ENCODE results near the gene ZNF574.

The ZNF574 gene, protein sequence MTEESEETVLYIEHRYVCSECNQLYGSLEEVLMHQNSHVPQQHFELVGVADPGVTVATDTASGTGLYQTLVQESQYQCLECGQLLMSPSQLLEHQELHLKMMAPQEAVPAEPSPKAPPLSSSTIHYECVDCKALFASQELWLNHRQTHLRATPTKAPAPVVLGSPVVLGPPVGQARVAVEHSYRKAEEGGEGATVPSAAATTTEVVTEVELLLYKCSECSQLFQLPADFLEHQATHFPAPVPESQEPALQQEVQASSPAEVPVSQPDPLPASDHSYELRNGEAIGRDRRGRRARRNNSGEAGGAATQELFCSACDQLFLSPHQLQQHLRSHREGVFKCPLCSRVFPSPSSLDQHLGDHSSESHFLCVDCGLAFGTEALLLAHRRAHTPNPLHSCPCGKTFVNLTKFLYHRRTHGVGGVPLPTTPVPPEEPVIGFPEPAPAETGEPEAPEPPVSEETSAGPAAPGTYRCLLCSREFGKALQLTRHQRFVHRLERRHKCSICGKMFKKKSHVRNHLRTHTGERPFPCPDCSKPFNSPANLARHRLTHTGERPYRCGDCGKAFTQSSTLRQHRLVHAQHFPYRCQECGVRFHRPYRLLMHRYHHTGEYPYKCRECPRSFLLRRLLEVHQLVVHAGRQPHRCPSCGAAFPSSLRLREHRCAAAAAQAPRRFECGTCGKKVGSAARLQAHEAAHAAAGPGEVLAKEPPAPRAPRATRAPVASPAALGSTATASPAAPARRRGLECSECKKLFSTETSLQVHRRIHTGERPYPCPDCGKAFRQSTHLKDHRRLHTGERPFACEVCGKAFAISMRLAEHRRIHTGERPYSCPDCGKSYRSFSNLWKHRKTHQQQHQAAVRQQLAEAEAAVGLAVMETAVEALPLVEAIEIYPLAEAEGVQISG

DNA sequence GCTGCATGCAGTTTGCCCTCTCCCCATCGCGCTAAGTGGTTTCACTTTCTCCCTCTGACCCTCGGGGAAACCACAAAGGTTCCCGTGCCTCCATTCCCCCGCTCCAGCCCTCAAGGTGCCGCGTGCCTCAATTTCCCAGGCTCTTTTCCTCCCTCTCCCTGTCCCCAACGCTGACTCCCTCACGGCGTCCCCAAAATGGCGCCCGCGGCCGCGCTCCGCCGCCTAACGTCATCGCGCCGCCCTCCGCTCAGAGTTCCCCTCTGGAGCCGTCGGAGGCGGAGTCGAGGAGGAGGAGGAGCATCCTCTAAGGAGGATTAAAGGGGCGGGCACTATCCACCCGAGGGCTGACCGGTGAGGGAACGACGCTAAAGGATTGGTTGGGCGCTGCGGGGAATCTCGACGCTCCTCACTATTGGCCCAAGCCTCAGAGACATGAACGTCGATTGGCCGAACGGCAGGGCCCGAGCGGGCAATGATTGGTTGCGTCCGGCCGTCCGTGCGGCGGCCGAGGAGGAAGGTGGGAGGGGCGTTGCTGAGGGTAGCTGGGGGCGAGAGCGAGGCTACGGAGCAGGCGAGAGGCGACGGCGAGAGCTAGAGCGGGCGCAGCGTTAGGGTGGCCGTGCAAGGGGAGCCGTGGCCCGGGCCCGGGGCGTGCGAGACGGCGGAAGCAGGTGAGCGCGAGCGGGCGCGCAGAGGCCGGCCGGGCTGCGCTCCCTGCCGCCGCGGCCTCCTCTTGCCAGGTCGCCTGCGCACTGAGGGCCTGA is at the start of gene ZNF574:
Gene ZNF574 (plus strand): TSS at position 551 of the 764 bp plus-strand sequence. CDS start 2,441 bp downstream, outside the sequence.
- ChIA-PET POLR2A (ENCODE audit: low non-redundant PET) (interaction anchor here (0.5 to 1.0 kb wide), 4 partner anchors 11 to 1450 kb away, joined by 3 read pairs; no protein-coding TSS in a partner anchor), CTCF (interaction anchor here (0.6 kb wide), 1 partner anchor 969 kb away, joined by 3 read pairs; no protein-coding TSS in a partner anchor)
- H3K27ac ChIP-seq: peak within 1 kb of the TSS; percentile 78
- TF ChIP-seq, protein P1, sequence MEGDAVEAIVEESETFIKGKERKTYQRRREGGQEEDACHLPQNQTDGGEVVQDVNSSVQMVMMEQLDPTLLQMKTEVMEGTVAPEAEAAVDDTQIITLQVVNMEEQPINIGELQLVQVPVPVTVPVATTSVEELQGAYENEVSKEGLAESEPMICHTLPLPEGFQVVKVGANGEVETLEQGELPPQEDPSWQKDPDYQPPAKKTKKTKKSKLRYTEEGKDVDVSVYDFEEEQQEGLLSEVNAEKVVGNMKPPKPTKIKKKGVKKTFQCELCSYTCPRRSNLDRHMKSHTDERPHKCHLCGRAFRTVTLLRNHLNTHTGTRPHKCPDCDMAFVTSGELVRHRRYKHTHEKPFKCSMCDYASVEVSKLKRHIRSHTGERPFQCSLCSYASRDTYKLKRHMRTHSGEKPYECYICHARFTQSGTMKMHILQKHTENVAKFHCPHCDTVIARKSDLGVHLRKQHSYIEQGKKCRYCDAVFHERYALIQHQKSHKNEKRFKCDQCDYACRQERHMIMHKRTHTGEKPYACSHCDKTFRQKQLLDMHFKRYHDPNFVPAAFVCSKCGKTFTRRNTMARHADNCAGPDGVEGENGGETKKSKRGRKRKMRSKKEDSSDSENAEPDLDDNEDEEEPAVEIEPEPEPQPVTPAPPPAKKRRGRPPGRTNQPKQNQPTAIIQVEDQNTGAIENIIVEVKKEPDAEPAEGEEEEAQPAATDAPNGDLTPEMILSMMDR (conservative IDR thresholded peaks at IDR 0.05; ENCODE audit: low read depth): no peak
- DNase-seq (ENCODE audit: low spot score): peak; percentile 98

DNA sequence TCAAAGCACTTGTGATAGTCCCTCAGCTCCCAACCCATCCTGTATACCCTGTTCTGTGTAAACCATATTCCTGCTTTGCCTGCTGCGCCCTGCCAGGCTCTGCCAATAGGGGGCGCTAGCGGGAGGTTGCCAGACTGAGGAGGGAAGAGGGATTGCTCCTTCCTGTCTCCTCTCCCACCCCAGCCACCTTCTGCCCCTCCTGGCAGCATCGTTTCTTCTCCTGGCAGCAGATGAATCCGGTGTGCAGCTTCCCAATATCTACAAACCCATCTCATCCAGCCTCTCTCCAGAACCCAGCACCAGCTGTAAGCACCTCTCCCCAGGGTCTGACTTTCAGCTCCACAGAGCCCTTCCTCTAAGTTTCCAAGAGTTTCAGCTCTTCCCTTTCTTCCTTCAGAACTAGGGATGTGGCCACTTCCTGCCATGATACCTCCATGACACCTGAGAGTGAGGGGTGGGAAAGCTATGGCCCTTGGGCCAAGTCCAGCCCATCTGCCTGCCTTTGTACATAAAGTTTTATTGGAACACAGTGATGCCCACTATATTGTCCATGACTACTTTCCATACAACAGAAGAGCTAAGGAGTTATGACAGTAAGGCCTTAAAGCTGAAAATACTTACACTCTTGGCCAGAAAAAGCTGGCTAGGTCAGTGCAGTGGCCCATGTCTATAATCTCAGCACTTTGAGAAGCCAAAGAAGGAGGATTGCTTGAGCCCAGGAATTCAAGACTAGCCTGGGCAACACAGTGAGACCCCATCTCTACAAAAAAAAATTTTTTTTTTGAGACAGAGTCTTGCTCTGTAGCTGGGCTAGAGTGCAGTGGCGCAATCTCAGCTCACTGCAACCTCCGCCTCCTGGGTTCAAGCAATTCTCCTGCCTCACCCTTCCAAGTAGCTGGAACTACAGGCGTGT is 47.4 kb upstream of the ZNF574 start:
- H3K27ac ChIP-seq: no peak overlapping the region
- CTCF ChIA-PET: interaction anchor here (0.5 to 1.1 kb wide), 6 partner anchors 10 to 303 kb away, joined by 3 to 5 read pairs (median 4); no protein-coding TSS in a partner anchor
- DNase-seq (ENCODE audit: low spot score): no peak

DNA sequence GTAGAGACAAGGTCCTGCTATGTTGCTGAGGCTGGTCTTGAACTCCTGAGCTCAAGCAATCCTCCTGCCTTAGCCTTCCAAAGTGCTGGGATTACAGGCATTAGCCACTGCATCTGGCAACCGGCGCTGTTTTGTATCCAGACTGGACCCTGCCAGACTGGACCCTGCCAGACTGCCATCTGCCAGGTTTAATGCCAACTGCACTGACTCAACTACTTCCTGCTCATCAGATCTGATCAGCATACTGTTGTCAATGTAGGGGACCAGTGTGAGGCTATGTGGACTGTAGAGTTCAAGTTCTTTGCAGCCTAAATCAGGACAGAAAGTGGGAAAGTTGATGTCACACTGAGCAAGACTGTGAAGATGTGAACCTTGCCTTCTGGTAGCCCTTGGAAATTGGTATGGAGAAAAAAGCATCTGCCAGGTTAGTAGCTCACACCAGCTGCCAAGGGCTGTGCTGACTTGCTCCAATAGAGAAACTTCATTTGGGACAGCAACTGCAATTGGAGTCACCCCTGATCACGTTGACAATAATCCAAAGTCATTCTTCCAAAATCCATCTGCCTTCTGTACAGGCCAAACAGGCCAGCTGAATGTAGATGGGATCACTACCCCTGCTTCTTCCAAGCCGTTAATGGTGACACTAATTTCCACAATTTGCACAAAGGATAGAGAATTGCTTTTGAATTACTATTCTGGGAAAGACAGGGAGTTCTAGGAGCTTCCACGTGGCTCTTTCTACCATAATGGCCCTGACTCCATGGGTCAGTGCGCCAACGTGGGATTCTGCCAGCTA is 45.1 kb upstream of the ZNF574 start:
- POLR2A ChIA-PET (ENCODE audit: low non-redundant PET): no interaction called here
- TF ChIP-seq, protein P1 (conservative IDR thresholded peaks at IDR 0.05; ENCODE audit: low read depth): no peak
- no peak for DNase-seq (ENCODE audit: low spot score)
- CTCF ChIA-PET: no interaction called here
- no peak overlapping the region for H3K27ac ChIP-seq

More for the DNA sequence above, 47.4 kb upstream of the ZNF574 start:
- TF ChIP-seq, protein P1 (conservative IDR thresholded peaks at IDR 0.05; ENCODE audit: low read depth): peak; percentile 25
- POLR2A ChIA-PET (ENCODE audit: low non-redundant PET): no interaction called here

DNA sequence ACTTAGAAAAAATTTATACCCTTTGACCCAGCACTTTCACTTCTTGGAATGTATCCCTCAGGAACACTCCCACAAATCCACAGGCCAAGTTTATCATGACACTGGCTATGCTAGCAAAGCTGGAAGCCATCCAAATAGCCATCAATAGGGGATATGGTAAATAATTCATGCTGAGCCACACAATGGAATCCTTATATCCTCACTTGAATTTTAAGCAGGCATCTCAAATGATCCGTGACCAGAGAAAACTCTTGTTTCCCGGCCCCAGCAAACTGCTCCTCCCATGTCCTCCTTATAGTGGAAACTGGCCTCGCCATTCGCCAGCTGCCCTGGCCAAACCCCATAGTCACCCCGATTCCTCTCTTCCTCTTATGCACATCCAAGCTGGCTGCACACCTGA is 43.5 kb upstream of the ZNF574 start:
- POLR2A ChIA-PET (ENCODE audit: low non-redundant PET): no interaction called here
- H3K27ac ChIP-seq: no peak overlapping the region
- CTCF ChIA-PET: interaction anchor here (0.6 kb wide), 1 partner anchor 159 kb away, joined by 3 read pairs; no protein-coding TSS in a partner anchor
- TF ChIP-seq, protein P1 (conservative IDR thresholded peaks at IDR 0.05; ENCODE audit: low read depth): no peak
- no peak for DNase-seq (ENCODE audit: low spot score)

DNA sequence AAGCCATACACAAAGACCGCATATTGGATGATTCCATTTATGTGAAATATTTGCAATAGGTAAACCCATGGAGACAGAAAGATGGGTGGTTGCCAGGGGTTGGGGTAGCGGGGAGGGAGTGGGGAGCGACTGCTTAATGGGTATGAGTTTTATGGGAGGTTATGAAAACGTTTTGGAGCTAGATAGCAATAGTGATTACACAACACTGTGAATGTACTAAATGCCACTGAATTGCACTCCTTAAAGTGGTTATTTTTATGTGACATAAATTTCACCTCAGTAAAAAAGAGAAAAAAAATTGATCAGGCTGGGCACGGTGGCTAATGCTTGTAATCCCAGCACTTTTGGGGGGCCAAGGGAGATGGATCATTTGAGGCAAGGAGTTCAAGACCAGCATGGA is 42.6 kb upstream of the ZNF574 start:
- CTCF ChIA-PET: interaction anchor here (0.8 to 0.9 kb wide), 2 partner anchors 9 to 60 kb away, joined by 3 read pairs; no protein-coding TSS in a partner anchor
- DNase-seq (ENCODE audit: low spot score): no peak
- no peak overlapping the region for H3K27ac ChIP-seq
- POLR2A ChIA-PET (ENCODE audit: low non-redundant PET): no interaction called here
- TF ChIP-seq, protein P1 (conservative IDR thresholded peaks at IDR 0.05; ENCODE audit: low read depth): no peak
